Sigmoid colon (tissue), 7 donors: Measurements from ENCODE around the gene CBLB. TPM values are rescaled to one million over a fixed set of nuclear protein-coding genes. Genes with fewer than 3 reads are reported as not detected.

Source experiments
- DNase-seq: peaks from one replicate; pipeline ENCODE4 v3.0.0-alpha.2; 2019
- H3K27ac ChIP-seq, 4 donors: fragments of 200-600 bp; sonication (generic); one replicate each; pipeline ENCODE4 v1.5.1; 2016 to 2019; ENCODE audit warnings: mild to moderate bottlenecking in 1 of 4
- H3K27me3 ChIP-seq, 3 donors: fragments of 200-600 bp; sonication (generic); one replicate each; pipeline ENCODE4 v1.5.1; 2019; ENCODE audit warnings: mild to moderate bottlenecking in 1 of 3
- H3K36me3 ChIP-seq, 4 donors: fragments of 200-600 bp; sonication (generic); one replicate each; pipeline ENCODE4 v1.5.1; 2016 to 2019
- H3K4me1 ChIP-seq, 4 donors: fragments of 200-600 bp; sonication (generic); one replicate each; pipeline ENCODE4 v1.5.1; 2017 to 2019
- H3K4me3 ChIP-seq, 4 donors: fragments of 200-600 bp; sonication (generic); one replicate each; pipeline ENCODE4 v1.5.1; 2017 to 2019; ENCODE audit warnings: mild to moderate bottlenecking in 2 of 4, moderate library complexity in 1 of 4
- H3K9me3 ChIP-seq, 4 donors: fragments of 200-600 bp in 3 of 4; sonication (generic) in 3 of 4; one replicate each; pipeline versions ENCODE4 v1.5.1 to v1.6.1; 2013 to 2019
- EP300 ChIP-seq, 4 donors: sonication (generic); formaldehyde crosslinking; IDR thresholded peaks; one replicate each; pipeline ENCODE4 v1.6.1; 2017; ENCODE audit warnings: antibody characterized with exemption in 4 of 4
- POLR2A ChIP-seq, 2 donors: fragments of 450-650 bp; IDR thresholded peaks; one replicate each; pipeline ENCODE4 v1.6.1; 2016; ENCODE audit warnings: antibody characterized with exemption in 2 of 2, mild to moderate bottlenecking in 2 of 2, moderate library complexity in 2 of 2
- POLR2AphosphoS5 ChIP-seq, 4 donors: sonication (generic); formaldehyde crosslinking; IDR thresholded peaks; one replicate each; pipeline ENCODE4 v1.6.1; 2017; ENCODE audit warnings: antibody characterized with exemption in 4 of 4
- WGBS, 2 donors: extraction: QIAGEN DNeasy Blood & Tissue Kit; methylation state at CpG; one replicate each; pipeline ENCODE4 v1.1.7; 2013; 5-methylcytosine and 5-hydroxymethylcytosine counted together
- intact Hi-C: fragments of 100-400 bp; cut with DNase I; formaldehyde crosslinking; loops from one replicate; pipeline ENCODE4 v1.15.1; 2023
- polyA plus RNA-seq, 3 donors: library from polyadenylated mRNA; stranded (reverse); fragments of 200-250 nt; gene quantifications; one replicate each; pipeline ENCODE4 v1.2.3, GENCODE V29; 2013
- total RNA-seq, 4 donors: library from RNA; depleted of rRNA; stranded (reverse); fragments of >200 nt; gene quantifications; one replicate each; pipeline ENCODE4 v1.1.0, GENCODE V29; 2016
- TF ChIP-seq, protein P1 (sequence below), 4 experiments: fragments of 450-650 bp in 3 of 4; fragments of 200-600 bp in 1 of 4; IDR thresholded peaks; one replicate each; pipeline ENCODE4 v1.5.1; 2016 to 2019; ENCODE audit warnings: antibody characterized with exemption in 4 of 4, mild to moderate bottlenecking in 3 of 4, moderate library complexity in 2 of 4
- donor health status: healthy with polysubstance abuse.
- donor health status: Bipolar disorder and iron deficiency.
- donor health status: healthy.

CBLB gene
- total and polyA plus RNA-seq, 7 donors: 9.6 to 55.9 (median 27.4) TPM

GRCh38 chr3:105853801-105854432, 14.9 kb downstream of the CBLB start:
- Histone ChIP-seq H3K36me3 (peaks cover 0 to 20% (median 5%) of the 10 kb centered on the region in 4 donors), H3K27ac (no peak overlapping the region), H3K4me1 (peaks cover 0 to 7% (median 3%) of the 10 kb centered on the region in 4 donors), H3K4me3 (no peak overlapping the region), H3K9me3 (no peaks in the 10 kb centered on the region), H3K27me3 (no peaks in the 10 kb centered on the region)
- WGBS, 2 donors: 51 to 62% methylated on average over 7 of the region's 7 CpGs
- no peak for DNase-seq
- intact Hi-C loops: no loop called here
- TF ChIP-seq POLR2A (IDR thresholded peaks at IDR 0.05) (no peak), EP300 (IDR thresholded peaks at IDR 0.05) (no peak), POLR2AphosphoS5 (IDR thresholded peaks at IDR 0.05) (no peak)
- TF ChIP-seq, protein P1, sequence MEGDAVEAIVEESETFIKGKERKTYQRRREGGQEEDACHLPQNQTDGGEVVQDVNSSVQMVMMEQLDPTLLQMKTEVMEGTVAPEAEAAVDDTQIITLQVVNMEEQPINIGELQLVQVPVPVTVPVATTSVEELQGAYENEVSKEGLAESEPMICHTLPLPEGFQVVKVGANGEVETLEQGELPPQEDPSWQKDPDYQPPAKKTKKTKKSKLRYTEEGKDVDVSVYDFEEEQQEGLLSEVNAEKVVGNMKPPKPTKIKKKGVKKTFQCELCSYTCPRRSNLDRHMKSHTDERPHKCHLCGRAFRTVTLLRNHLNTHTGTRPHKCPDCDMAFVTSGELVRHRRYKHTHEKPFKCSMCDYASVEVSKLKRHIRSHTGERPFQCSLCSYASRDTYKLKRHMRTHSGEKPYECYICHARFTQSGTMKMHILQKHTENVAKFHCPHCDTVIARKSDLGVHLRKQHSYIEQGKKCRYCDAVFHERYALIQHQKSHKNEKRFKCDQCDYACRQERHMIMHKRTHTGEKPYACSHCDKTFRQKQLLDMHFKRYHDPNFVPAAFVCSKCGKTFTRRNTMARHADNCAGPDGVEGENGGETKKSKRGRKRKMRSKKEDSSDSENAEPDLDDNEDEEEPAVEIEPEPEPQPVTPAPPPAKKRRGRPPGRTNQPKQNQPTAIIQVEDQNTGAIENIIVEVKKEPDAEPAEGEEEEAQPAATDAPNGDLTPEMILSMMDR (IDR thresholded peaks at IDR 0.05): no peak

GRCh38 chr3:105851582-105851981, 17.2 kb downstream of the CBLB start:
- no peaks in the 10 kb centered on the region for H3K27me3 ChIP-seq
- peaks cover 0 to 19% (median 13%) of the 10 kb centered on the region in 4 donors for H3K4me1 ChIP-seq
- peaks cover 0 to 20% (median 5%) of the 10 kb centered on the region in 4 donors for H3K36me3 ChIP-seq
- no peak for DNase-seq
- no peaks in the 10 kb centered on the region for H3K9me3 ChIP-seq
- intact Hi-C loops: no loop called here
- TF ChIP-seq EP300 (IDR thresholded peaks at IDR 0.05): no peak
- TF ChIP-seq, protein P1 (IDR thresholded peaks at IDR 0.05): no peak
- no peak overlapping the region for H3K4me3 ChIP-seq
- no peak overlapping the region for H3K27ac ChIP-seq
- WGBS, 2 donors: 61 to 88% methylated on average over 1 of the region's 1 CpG

DNA sequence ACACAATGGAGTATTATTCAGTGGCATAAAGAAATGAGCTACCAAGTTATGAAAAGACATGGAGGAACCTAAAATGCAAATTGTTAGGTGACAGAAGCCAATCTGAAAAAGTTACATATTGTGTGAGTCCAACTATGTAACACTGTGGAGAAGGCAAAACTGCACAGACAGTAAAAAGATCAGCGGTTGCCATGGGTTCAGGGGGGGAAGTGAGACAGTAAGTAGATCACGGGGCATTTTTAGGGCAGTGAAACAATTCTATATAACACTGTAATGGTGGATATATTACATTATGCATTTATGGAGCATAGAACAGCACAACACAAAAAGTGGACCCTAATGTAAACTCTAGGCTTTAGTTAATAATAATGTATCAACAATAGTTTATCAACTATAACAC, 17.6 kb downstream of the CBLB start:
- peaks cover 0 to 22% (median 17%) of the 10 kb centered on the region in 4 donors for H3K4me1 ChIP-seq
- DNase-seq: no peak
- no peak overlapping the region for H3K27ac ChIP-seq
- 78 to 93% methylated on average over 2 of the region's 2 CpGs for WGBS, 2 donors
- H3K4me3 ChIP-seq: no peak overlapping the region
- H3K27me3 ChIP-seq: no peaks in the 10 kb centered on the region
- intact Hi-C loops: no loop called here
- TF ChIP-seq, protein P1 (IDR thresholded peaks at IDR 0.05): no peak
- TF ChIP-seq EP300 (IDR thresholded peaks at IDR 0.05): no peak
- no peak for TF ChIP-seq POLR2AphosphoS5 (IDR thresholded peaks at IDR 0.05)
- no peak for TF ChIP-seq POLR2A (IDR thresholded peaks at IDR 0.05)
- no peaks in the 10 kb centered on the region for H3K9me3 ChIP-seq
- peaks cover 0 to 20% (median 5%) of the 10 kb centered on the region in 4 donors for H3K36me3 ChIP-seq

DNA sequence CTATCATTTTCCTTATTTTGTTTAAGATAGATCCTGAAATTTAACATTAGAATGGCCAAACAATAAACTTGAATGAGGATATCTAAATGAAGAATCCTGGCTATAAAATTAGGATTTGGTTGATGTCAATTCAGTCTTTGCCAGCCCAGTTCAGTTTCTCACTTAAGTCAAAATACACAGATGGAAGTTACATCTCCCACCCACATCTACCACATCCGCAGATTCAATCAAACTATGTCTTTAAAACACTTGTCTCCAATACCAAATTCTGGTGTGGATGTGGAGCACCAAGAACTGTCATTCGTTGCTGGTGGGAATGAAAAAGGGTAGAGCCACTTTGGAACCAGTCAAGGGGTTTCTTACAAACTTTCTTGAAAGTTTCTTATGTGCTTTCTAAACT, 18.2 kb downstream of the CBLB start:
- Histone ChIP-seq H3K9me3 (no peaks in the 10 kb centered on the region), H3K27me3 (no peaks in the 10 kb centered on the region), H3K27ac (no peak overlapping the region), H3K4me1 (peaks cover 0 to 24% (median 20%) of the 10 kb centered on the region in 4 donors), H3K4me3 (no peak overlapping the region), H3K36me3 (peaks cover 0 to 20% (median 5%) of the 10 kb centered on the region in 4 donors)
- TF ChIP-seq, protein P1 (IDR thresholded peaks at IDR 0.05): no peak
- no peak for TF ChIP-seq EP300 (IDR thresholded peaks at IDR 0.05)
- TF ChIP-seq POLR2AphosphoS5 (IDR thresholded peaks at IDR 0.05): no peak
- no peak for TF ChIP-seq POLR2A (IDR thresholded peaks at IDR 0.05)
- 94 to 95% methylated on average over 2 of the region's 2 CpGs for WGBS, 2 donors
- DNase-seq: no peak
- intact Hi-C loops: no loop called here

GRCh38 chr3:105848821-105849220, 20.0 kb downstream of the CBLB start:
- Histone ChIP-seq H3K4me1 (peaks cover 0 to 41% (median 29%) of the 10 kb centered on the region in 4 donors), H3K36me3 (peaks cover 0 to 20% (median 3%) of the 10 kb centered on the region in 4 donors), H3K27ac (no peak overlapping the region), H3K9me3 (no peaks in the 10 kb centered on the region), H3K4me3 (no peak overlapping the region), H3K27me3 (no peaks in the 10 kb centered on the region)
- DNase-seq: no peak
- intact Hi-C loops: no loop called here
- WGBS, 2 donors: 78 to 93% methylated on average over 3 of the region's 3 CpGs
- no peak for TF ChIP-seq POLR2AphosphoS5 (IDR thresholded peaks at IDR 0.05)
- TF ChIP-seq POLR2A (IDR thresholded peaks at IDR 0.05): no peak
- TF ChIP-seq EP300 (IDR thresholded peaks at IDR 0.05): no peak
- TF ChIP-seq, protein P1 (IDR thresholded peaks at IDR 0.05): no peak
